Mammary epithelial cell (primary cell): ENCODE measurements around the gene SLC25A44.

Experiments used
- EZH2 ChIP-seq: IDR thresholded peaks from 2 replicates; pipeline ENCODE4 v1.6.1; 2012; ENCODE audit warnings: low read length, inconsistent platforms, borderline replicate concordance
- TF ChIP-seq, protein P1 (sequence below), 2 donors: IDR thresholded peaks in 1 of 2; conservative IDR thresholded peaks in 1 of 2; 2 replicates each; pipeline ENCODE4 v1.5.1; 2011 to 2012; ENCODE audit warnings: inconsistent platforms in 2 of 2, low read length in 2 of 2, mild to moderate bottlenecking in 2 of 2, control low read depth in 1 of 2, low read depth in 1 of 2; ENCODE audit not compliant: insufficient read depth in 1 of 2; ENCODE audit errors: extremely low read depth in 1 of 2

DNA sequence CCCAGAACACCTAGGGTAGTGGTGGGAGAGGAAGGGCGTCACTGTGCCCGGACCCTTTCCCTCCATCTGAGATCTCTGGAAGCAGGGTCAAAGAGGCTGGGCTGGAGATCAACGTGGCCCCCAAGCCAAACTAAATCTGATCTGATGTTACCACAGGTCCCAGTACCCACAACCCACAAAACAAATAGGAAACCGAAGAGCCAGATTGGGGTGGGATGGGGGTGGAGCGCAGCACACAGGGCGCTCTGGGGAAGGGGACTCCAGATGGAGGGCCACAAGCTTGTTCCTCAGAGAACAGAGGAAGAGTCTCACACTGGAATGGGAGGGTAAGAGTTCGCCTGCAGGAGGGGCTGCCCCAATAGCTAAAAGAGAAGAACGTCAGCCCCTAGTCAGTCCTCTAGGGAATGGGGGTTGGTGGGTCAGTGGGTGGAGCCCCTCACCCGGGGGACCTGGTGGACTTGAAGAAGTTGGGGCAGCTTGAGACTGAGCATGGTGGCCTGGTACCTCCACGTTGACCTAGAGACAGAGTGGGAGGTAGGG lies 52.4 kb downstream of the SLC25A44 start:
- TF ChIP-seq, protein P1, sequence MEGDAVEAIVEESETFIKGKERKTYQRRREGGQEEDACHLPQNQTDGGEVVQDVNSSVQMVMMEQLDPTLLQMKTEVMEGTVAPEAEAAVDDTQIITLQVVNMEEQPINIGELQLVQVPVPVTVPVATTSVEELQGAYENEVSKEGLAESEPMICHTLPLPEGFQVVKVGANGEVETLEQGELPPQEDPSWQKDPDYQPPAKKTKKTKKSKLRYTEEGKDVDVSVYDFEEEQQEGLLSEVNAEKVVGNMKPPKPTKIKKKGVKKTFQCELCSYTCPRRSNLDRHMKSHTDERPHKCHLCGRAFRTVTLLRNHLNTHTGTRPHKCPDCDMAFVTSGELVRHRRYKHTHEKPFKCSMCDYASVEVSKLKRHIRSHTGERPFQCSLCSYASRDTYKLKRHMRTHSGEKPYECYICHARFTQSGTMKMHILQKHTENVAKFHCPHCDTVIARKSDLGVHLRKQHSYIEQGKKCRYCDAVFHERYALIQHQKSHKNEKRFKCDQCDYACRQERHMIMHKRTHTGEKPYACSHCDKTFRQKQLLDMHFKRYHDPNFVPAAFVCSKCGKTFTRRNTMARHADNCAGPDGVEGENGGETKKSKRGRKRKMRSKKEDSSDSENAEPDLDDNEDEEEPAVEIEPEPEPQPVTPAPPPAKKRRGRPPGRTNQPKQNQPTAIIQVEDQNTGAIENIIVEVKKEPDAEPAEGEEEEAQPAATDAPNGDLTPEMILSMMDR (conservative IDR thresholded peaks at IDR 0.05 in 1 of 2, IDR thresholded peaks at IDR 0.05 in 1 of 2; ENCODE audit: extremely low read depth in 1 of 2, insufficient read depth in 1 of 2, low read depth in 1 of 2, low read length in 2 of 2), result no peak
- TF ChIP-seq EZH2, result no peak
